CD4-positive, alpha-beta memory T cell (primary cell): Measurements from ENCODE around the gene AGAP1. TPM values are rescaled to one million over a fixed set of nuclear protein-coding genes. Genes with fewer than 3 reads are reported as not detected.

Experiments
- CTCF ChIA-PET: fragments of 350-600 bp; sonication (Branson Sonifier 250); formaldehyde crosslinking; loops from one replicate; lab custom pipeline; 2021; ENCODE audit warnings: inconsistent platforms; ENCODE audit not compliant: partially characterized antibody; lab: Charles Lee
- POLR2A ChIA-PET: fragments of 350-600 bp; sonication (Branson Sonifier 250); formaldehyde crosslinking; loops from one replicate; lab custom pipeline; 2021; ENCODE audit not compliant: partially characterized antibody; lab: Charles Lee
- DNase-seq, 5 donors: peaks; one replicate each; pipeline versions ENCODE4 v3.0.0 to v3.0.0-alpha.2; 2020 to 2022; ENCODE audit warnings: mixed read lengths in 1 of 5
- H3K27ac ChIP-seq: one replicate; pipeline ENCODE4 v1.7.0; 2013; ENCODE audit warnings: low read depth, low read length
- H3K27me3 ChIP-seq: 2 replicates; pipeline ENCODE4 v1.7.0; 2013; ENCODE audit warnings: mild to moderate bottlenecking, low read length, moderate library complexity; ENCODE audit not compliant: insufficient read depth
- H3K36me3 ChIP-seq: 2 replicates; pipeline ENCODE4 v1.7.0; 2013; ENCODE audit warnings: mild to moderate bottlenecking, low read length, moderate library complexity; ENCODE audit not compliant: insufficient read depth
- H3K4me1 ChIP-seq: 2 replicates; pipeline ENCODE4 v1.7.0; 2013; ENCODE audit warnings: mild to moderate bottlenecking, low read length, moderate library complexity; ENCODE audit not compliant: insufficient read depth
- H3K4me3 ChIP-seq, 2 donors: one replicate each; pipeline ENCODE4 v1.7.0; 2013; ENCODE audit warnings: low read length in 2 of 2, mild to moderate bottlenecking in 1 of 2
- H3K9me3 ChIP-seq, 2 donors: one replicate each; pipeline ENCODE4 v1.7.0; 2013; ENCODE audit warnings: low read length in 2 of 2, control low read depth in 1 of 2; ENCODE audit not compliant: control insufficient read depth in 1 of 2
- H3K27ac Mint-ChIP-seq, 7 donors: one replicate each; pipeline ENCODE4 v1.8.0; 2020 to 2021; ENCODE audit warnings: mixed read lengths in 7 of 7, mild to moderate bottlenecking in 6 of 7, inconsistent platforms in 3 of 7, moderate library complexity in 3 of 7
- H3K27me3 Mint-ChIP-seq, 2 donors: one replicate each; pipeline ENCODE4 v1.8.0; 2020 to 2021; ENCODE audit warnings: mixed read lengths in 2 of 2
- H3K36me3 Mint-ChIP-seq, 2 donors: one replicate each; pipeline ENCODE4 v1.8.0; 2020 to 2021; ENCODE audit warnings: mixed read lengths in 2 of 2, inconsistent platforms in 1 of 2, mild to moderate bottlenecking in 1 of 2
- H3K4me1 Mint-ChIP-seq, 4 donors: one replicate each; pipeline ENCODE4 v1.8.0; 2020 to 2021; ENCODE audit warnings: mixed read lengths in 4 of 4, mild to moderate bottlenecking in 1 of 4
- H3K4me3 Mint-ChIP-seq, 8 donors: one replicate each; pipeline ENCODE4 v1.8.0; 2020 to 2021; ENCODE audit warnings: mixed read lengths in 8 of 8, mild to moderate bottlenecking in 7 of 8, moderate library complexity in 6 of 8, inconsistent platforms in 3 of 8
- H3K9me3 Mint-ChIP-seq, 8 donors: one replicate each; pipeline ENCODE4 v1.8.0; 2020 to 2021; ENCODE audit warnings: mixed read lengths in 8 of 8, mild to moderate bottlenecking in 5 of 8, inconsistent platforms in 3 of 8, moderate library complexity in 1 of 8
- intact Hi-C: fragments of 100-400 bp; cut with micrococcal nuclease; formaldehyde crosslinking; loops from one replicate; pipeline ENCODE4 v1.15.1; 2023
- polyA plus RNA-seq, 2 donors: library from polyadenylated mRNA; unstranded; fragments of 300-500 nt; fragmentation: Illumina TruSeq; gene quantifications; one replicate each; pipeline ENCODE4 v1.2.3, GENCODE V29; 2021
- total RNA-seq, 2 experiments: library from RNA; stranded (reverse); gene quantifications; one replicate each; pipeline ENCODE4 v1.2.3, GENCODE V29; 2021

Gene AGAP1
- total and polyA plus RNA-seq, 4 experiments from 2014 or later = 0.24 to 2.9 (median 1.9) TPM

- peaks cover 6% of the 10 kb centered on the region for H3K4me1 ChIP-seq
- intact Hi-C loops = no loop called here
- DNase-seq = no peak
- ChIA-PET CTCF (interaction anchor here (0.7 to 1.9 kb wide), 3 partner anchors 10 to 244 kb away, joined by 3 to 5 read pairs (median 3); no protein-coding TSS in a partner anchor), POLR2A (no interaction called here)
- peaks cover 5% of the 10 kb centered on the region for H3K27me3 ChIP-seq
- no peaks in the 10 kb centered on the region for H3K9me3 ChIP-seq
- no peak overlapping the region for H3K27ac Mint-ChIP-seq
- no peak overlapping the region for H3K4me3 ChIP-seq
- H3K4me1 Mint-ChIP-seq = peaks cover 5 to 14% (median 9%) of the 10 kb centered on the region in 4 donors
- H3K36me3 ChIP-seq = no peaks in the 10 kb centered on the region
- H3K9me3 Mint-ChIP-seq = peaks cover 0 to 4% (median 0%) of the 10 kb centered on the region in 8 donors
- H3K27me3 Mint-ChIP-seq = peaks cover 29 to 35% of the 10 kb centered on the region in 2 donors
- peak overlapping the region in 1 of 8 donors; percentile 11 for H3K4me3 Mint-ChIP-seq
- no peaks in the 10 kb centered on the region for H3K36me3 Mint-ChIP-seq
- H3K27ac ChIP-seq = no peak overlapping the region
Observed at GRCh38 chr2:235502336-235502735, 8.5 kb downstream of the AGAP1 start.

DNA sequence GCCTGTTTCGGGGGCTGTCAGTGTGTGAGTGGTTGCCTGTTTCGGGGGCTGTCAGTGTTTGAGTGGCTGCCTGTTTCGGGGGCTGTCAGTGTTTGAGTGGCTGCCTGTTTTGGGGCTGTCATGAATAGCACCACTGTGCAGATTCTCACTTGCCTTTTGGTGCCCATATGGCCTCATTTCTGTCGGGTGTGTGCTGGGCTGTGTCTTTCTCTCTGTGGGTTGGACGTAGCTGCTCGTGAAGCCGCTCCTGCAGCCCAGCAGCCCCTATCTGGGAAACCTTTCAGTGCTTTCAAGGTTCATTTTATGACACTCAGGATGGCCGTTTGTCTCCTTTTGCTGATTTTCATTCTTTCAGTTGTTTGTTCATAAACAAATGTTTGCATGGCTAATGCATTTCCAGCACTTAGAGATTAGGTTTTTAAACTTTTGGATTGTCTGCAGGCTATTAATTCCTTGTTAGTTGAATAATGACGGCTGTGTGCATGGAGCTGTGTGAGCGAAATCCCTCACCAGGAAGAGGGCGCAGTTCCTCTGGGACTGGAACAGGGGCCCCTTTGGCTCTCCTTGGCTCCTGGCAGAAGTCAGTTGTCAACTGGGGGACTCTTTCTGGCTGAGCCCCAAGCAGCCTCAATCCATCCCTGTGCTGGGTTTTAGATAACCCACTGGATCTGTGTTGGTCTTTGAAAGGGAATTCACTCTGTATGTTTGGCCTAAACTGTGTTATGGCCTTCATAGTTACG is 10.8 kb downstream of the AGAP1 start:
- H3K4me1 ChIP-seq = peaks cover 6% of the 10 kb centered on the region
- peaks cover 24 to 37% of the 10 kb centered on the region in 2 donors for H3K27me3 Mint-ChIP-seq
- peaks cover 0 to 6% (median 0%) of the 10 kb centered on the region in 8 donors for H3K9me3 Mint-ChIP-seq
- POLR2A ChIA-PET = no interaction called here
- CTCF ChIA-PET = no interaction called here
- no peak overlapping the region for H3K4me3 Mint-ChIP-seq
- H3K4me3 ChIP-seq = no peak overlapping the region
- no peaks in the 10 kb centered on the region for H3K36me3 ChIP-seq
- H3K4me1 Mint-ChIP-seq = peaks cover 5 to 14% (median 9%) of the 10 kb centered on the region in 4 donors
- no peak for DNase-seq
- no peak overlapping the region for H3K27ac ChIP-seq
- no peaks in the 10 kb centered on the region for H3K9me3 ChIP-seq
- H3K36me3 Mint-ChIP-seq = no peaks in the 10 kb centered on the region
- peaks cover 5% of the 10 kb centered on the region for H3K27me3 ChIP-seq
- intact Hi-C loops = no loop called here
- H3K27ac Mint-ChIP-seq = no peak overlapping the region

- H3K27me3 ChIP-seq = peaks cover 5% of the 10 kb centered on the region
- POLR2A ChIA-PET = no interaction called here
- Mint-ChIP-seq H3K36me3 (no peaks in the 10 kb centered on the region), H3K4me1 (peaks cover 5 to 14% (median 9%) of the 10 kb centered on the region in 4 donors), H3K27ac (no peak overlapping the region), H3K27me3 (peaks cover 25 to 34% of the 10 kb centered on the region in 2 donors), H3K9me3 (peaks cover 0 to 6% (median 0%) of the 10 kb centered on the region in 8 donors), H3K4me3 (no peak overlapping the region)
- no peak overlapping the region for H3K27ac ChIP-seq
- CTCF ChIA-PET = no interaction called here
- H3K9me3 ChIP-seq = no peaks in the 10 kb centered on the region
- DNase-seq = no peak
- intact Hi-C loops = no loop called here
- H3K4me3 ChIP-seq = no peak overlapping the region
- no peaks in the 10 kb centered on the region for H3K36me3 ChIP-seq
- peaks cover 6% of the 10 kb centered on the region for H3K4me1 ChIP-seq
Observed at GRCh38 chr2:235505181-235505741, 11.4 kb downstream of the AGAP1 start.

- Histone ChIP-seq H3K27me3 (peaks cover 5% of the 10 kb centered on the region), H3K4me3 (no peak overlapping the region), H3K9me3 (no peaks in the 10 kb centered on the region), H3K4me1 (peaks cover 6% of the 10 kb centered on the region), H3K36me3 (no peaks in the 10 kb centered on the region), H3K27ac (no peak overlapping the region)
- H3K27me3 Mint-ChIP-seq = peaks cover 24 to 28% of the 10 kb centered on the region in 2 donors
- H3K27ac Mint-ChIP-seq = peak overlapping the region in 1 of 7 donors; percentile 14
- CTCF ChIA-PET = no interaction called here
- H3K4me1 Mint-ChIP-seq = peaks cover 4 to 9% (median 6%) of the 10 kb centered on the region in 4 donors
- DNase-seq = no peak
- POLR2A ChIA-PET = no interaction called here
- no peaks in the 10 kb centered on the region for H3K36me3 Mint-ChIP-seq
- no peak overlapping the region for H3K4me3 Mint-ChIP-seq
- peaks cover 0 to 6% (median 0%) of the 10 kb centered on the region in 8 donors for H3K9me3 Mint-ChIP-seq
- intact Hi-C loops = no loop called here
Observed at GRCh38 chr2:235506291-235506996, 12.6 kb downstream of the AGAP1 start.

- intact Hi-C loops = no loop called here
- peak overlapping the region in 1 of 7 donors; percentile 14 for H3K27ac Mint-ChIP-seq
- no peaks in the 10 kb centered on the region for H3K36me3 Mint-ChIP-seq
- DNase-seq = no peak
- Histone ChIP-seq H3K36me3 (no peaks in the 10 kb centered on the region), H3K4me3 (no peak overlapping the region), H3K27ac (no peak overlapping the region), H3K27me3 (peaks cover 5% of the 10 kb centered on the region), H3K9me3 (no peaks in the 10 kb centered on the region), H3K4me1 (peaks cover under 1% of the 10 kb centered on the region)
- peaks cover 0 to 6% (median 0%) of the 10 kb centered on the region in 8 donors for H3K9me3 Mint-ChIP-seq
- H3K4me1 Mint-ChIP-seq = peaks cover 0 to 4% (median under 1%) of the 10 kb centered on the region in 4 donors
- CTCF ChIA-PET = no interaction called here
- H3K4me3 Mint-ChIP-seq = no peak overlapping the region
- H3K27me3 Mint-ChIP-seq = peaks cover 22 to 23% of the 10 kb centered on the region in 2 donors
- POLR2A ChIA-PET = no interaction called here
Observed at GRCh38 chr2:235506997-235507615, 13.3 kb downstream of the AGAP1 start.

DNA sequence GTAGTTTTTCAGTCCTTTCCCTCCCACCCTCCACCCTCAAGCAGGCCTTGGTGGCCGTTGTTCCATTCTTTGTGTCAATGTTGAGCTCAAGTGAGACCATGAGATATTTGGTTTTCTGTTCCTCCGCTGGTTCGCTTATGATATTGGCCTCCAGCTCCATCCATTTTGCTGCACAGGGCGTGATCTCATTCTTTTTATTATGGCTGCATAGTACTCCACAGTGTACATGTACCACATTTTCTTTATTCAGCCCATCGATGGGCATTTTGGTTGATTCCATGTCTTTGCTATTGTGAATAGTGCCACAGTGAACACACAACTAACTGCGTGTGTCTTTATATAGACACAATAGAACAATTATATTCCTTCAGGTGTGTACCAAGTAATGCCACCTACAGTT is 14.1 kb downstream of the AGAP1 start:
- no peaks in the 10 kb centered on the region for H3K36me3 ChIP-seq
- no peak overlapping the region for H3K27ac ChIP-seq
- Mint-ChIP-seq H3K4me1 (no peaks in the 10 kb centered on the region), H3K4me3 (no peak overlapping the region), H3K27ac (no peak overlapping the region), H3K9me3 (peaks cover 0 to 6% (median 0%) of the 10 kb centered on the region in 8 donors), H3K36me3 (no peaks in the 10 kb centered on the region), H3K27me3 (peaks cover 16 to 19% of the 10 kb centered on the region in 2 donors)
- intact Hi-C loops = no loop called here
- no peak for DNase-seq
- ChIA-PET POLR2A (no interaction called here), CTCF (no interaction called here)
- no peaks in the 10 kb centered on the region for H3K4me1 ChIP-seq
- H3K27me3 ChIP-seq = peaks cover 4% of the 10 kb centered on the region
- no peak overlapping the region for H3K4me3 ChIP-seq
- H3K9me3 ChIP-seq = no peaks in the 10 kb centered on the region
